Measurements from ENCODE around the gene NPAS2. TPM values are rescaled to one million over a fixed set of nuclear protein-coding genes. Genes with fewer than 3 reads are reported as not detected.

NPAS2 gene
- total and polyA plus RNA-seq, 12 donors, result 4.7 to 51.3 (median 17.6) TPM

DNA sequence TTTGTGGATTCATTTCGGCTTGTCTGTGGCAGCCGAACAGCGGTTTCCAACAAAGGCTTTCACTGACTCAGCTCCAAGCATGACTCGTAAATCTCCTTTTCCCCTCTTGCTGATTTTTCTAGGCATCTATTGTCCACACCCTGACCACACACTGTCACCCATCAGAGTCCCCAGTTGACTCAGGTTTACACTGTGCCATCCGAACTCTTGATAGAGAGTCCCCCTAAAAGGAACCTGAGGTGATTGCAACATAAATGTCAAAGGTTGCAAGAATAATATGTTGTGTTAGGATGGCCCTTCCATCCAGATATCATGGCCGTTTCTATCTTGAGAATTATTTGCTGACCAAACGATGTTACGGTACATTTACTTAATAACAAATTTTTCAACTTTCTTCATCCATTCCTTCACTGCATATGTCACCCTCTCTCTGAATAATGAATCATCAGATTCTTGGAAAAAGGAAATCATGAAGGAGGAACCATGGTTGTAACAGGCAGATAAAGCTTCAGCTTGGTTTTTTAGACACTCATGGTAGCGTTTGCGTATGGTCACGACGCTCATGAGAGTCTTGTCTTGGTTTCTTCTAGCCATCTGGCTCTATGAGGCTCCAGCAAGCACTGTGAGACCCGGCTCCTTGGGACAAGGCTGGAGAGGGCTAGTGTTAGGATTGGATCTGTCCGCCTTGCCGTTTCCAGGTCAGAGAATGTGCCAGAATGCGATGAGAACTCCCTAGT, 72.1 kb downstream of the NPAS2 start:
- Histone ChIP-seq H3K27me3 (no peaks in the 10 kb centered on the region), H3K36me3 (replicated peaks in 1 of 2) (no peaks in the 10 kb centered on the region), H3K4me1 (replicated peaks in 1 of 2) (peaks cover 0 to 30% of the 10 kb centered on the region in 2 donors), H3K9me3 (replicated peaks in 1 of 3) (no peaks in the 10 kb centered on the region), H3K4me3 (no peak overlapping the region), H3K27ac (no peak overlapping the region)
- 73 to 81% (median 78%) methylated on average over 16 of the region's 16 CpGs for WGBS, 4 donors
- peak in 1 of 7 donors; percentile 30 for DNase-seq
- TF ChIP-seq, protein P1, sequence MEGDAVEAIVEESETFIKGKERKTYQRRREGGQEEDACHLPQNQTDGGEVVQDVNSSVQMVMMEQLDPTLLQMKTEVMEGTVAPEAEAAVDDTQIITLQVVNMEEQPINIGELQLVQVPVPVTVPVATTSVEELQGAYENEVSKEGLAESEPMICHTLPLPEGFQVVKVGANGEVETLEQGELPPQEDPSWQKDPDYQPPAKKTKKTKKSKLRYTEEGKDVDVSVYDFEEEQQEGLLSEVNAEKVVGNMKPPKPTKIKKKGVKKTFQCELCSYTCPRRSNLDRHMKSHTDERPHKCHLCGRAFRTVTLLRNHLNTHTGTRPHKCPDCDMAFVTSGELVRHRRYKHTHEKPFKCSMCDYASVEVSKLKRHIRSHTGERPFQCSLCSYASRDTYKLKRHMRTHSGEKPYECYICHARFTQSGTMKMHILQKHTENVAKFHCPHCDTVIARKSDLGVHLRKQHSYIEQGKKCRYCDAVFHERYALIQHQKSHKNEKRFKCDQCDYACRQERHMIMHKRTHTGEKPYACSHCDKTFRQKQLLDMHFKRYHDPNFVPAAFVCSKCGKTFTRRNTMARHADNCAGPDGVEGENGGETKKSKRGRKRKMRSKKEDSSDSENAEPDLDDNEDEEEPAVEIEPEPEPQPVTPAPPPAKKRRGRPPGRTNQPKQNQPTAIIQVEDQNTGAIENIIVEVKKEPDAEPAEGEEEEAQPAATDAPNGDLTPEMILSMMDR (IDR thresholded peaks at IDR 0.05), result no peak
- TF ChIP-seq POLR2A (IDR thresholded peaks at IDR 0.05), result no peak
- intact Hi-C loops (cut with DNase I), result loop anchor here in 1 of 2 donors (10.0 kb wide), 1 partner anchor 83 kb away; no protein-coding TSS in a partner anchor

DNA sequence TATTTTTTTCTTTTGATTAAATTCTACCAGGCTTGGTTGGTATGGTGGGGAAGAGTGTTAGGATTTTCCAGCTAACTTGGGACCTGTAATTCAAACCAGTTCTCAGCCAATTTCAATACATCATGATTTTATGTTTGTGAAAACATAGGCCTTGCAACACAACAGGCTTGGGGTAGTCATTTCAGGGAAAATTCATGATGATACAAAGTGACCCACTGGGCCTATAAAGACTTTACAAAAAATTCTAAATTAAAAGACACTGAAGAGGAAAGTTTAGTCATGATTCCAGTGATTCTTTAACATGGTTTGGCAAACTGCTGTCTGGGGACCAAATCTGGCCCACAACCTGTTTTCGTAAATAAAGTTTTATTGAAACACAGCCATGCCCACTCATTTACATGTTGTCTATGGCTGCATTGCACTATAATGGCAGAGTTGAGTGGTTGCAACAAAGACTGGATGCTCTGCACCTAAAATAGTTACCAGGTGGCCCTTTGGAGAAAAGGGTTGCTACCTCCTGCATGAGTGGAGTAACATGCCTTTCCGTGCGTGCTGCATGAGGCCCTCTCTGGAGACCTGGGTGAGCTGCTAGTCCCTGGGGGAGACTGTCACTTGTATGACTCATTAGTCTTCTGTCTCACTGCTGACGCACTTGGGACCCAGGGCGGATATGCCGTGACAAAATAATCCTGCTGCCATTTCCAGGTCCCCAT, 73.6 kb downstream of the NPAS2 start:
- no peak for TF ChIP-seq POLR2A (IDR thresholded peaks at IDR 0.05)
- TF ChIP-seq, protein P1 (IDR thresholded peaks at IDR 0.05), result no peak
- Histone ChIP-seq H3K4me1 (replicated peaks in 1 of 2) (peaks cover 0 to 30% of the 10 kb centered on the region in 2 donors), H3K27me3 (no peaks in the 10 kb centered on the region), H3K27ac (peak overlapping the region in 1 of 5 donors; percentile 41), H3K36me3 (replicated peaks in 1 of 2) (no peaks in the 10 kb centered on the region), H3K4me3 (no peak overlapping the region), H3K9me3 (replicated peaks in 1 of 3) (no peaks in the 10 kb centered on the region)
- DNase-seq, result peak; percentile 40 to 68 (median 46)
- intact Hi-C loops (cut with DNase I), result loop anchor here in 1 of 2 donors (10.0 kb wide), 1 partner anchor 81 kb away; no protein-coding TSS in a partner anchor
- WGBS, 4 donors, result 57 to 100% (median 69%) methylated on average over 1 to 6 of the region's 6 CpGs

DNA sequence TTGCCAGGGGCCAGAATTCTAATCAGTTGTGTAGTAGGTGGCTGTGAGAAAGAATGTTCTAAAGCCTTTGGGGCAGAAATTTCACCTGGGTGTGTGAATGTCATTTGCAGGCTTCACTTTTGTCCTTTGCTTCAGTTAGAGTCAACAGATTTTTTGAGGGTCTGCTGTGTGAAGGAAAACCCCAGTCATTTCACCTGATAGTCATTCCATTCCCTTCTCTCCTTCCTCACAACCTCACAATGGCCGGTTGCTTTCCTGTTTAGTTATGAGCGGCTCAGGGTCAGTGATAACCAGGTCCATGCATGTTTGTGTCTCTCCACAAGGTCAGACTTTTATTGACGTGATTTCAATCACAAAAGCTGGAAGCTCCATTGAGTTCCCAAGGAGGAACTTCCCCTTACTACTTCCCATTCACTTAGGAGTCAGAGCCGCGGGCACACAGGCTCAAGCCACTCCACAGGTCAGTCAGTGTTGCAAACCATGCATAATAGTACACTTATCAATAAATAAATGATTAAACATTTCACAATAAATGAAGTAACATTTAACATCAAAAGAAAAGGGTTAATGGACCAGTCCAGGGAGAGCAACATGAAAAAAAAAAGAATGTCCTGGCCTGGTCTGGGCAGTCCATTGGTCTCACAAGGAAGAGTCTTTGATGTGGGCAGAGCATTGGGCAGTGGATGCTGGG, 74.3 kb downstream of the NPAS2 start:
- Histone ChIP-seq H3K4me3 (no peak overlapping the region), H3K36me3 (replicated peaks in 1 of 2) (no peaks in the 10 kb centered on the region), H3K27me3 (no peaks in the 10 kb centered on the region), H3K27ac (peak overlapping the region in 1 of 5 donors; percentile 41), H3K4me1 (replicated peaks in 1 of 2) (peaks cover 0 to 30% of the 10 kb centered on the region in 2 donors), H3K9me3 (replicated peaks in 1 of 3) (no peaks in the 10 kb centered on the region)
- TF ChIP-seq POLR2A (IDR thresholded peaks at IDR 0.05), result no peak
- intact Hi-C loops (cut with DNase I), result loop anchor here in 1 of 2 donors (10.0 kb wide), 1 partner anchor 81 kb away; no protein-coding TSS in a partner anchor
- DNase-seq, result no peak
- WGBS, 4 donors, result 40 to 56% (median 46%) methylated on average over 5 of the region's 5 CpGs

DNA sequence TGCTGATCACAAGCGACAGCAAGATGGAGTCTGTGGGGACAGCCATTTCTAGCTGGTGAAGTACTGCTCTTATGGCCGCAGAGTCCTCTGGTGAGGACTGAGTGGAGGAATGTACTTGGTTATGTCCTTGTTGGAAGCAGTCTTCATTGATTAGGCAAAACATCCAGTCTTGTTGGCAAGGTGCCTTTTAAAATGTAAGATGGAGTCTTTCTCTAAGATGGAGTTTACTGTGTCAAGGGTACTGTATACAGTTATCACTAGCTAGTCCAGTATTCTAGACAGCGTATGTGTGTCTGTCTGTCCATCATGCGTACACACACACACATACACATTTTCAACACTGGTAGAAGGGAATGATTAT, 74.8 kb downstream of the NPAS2 start:
- Histone ChIP-seq H3K36me3 (replicated peaks in 1 of 2) (no peaks in the 10 kb centered on the region), H3K4me1 (replicated peaks in 1 of 2) (peaks cover 0 to 30% of the 10 kb centered on the region in 2 donors), H3K27ac (no peak overlapping the region), H3K27me3 (no peaks in the 10 kb centered on the region), H3K4me3 (no peak overlapping the region), H3K9me3 (replicated peaks in 1 of 3) (no peaks in the 10 kb centered on the region)
- intact Hi-C loops (cut with DNase I), result loop anchor here in 1 of 2 donors (10.0 kb wide), 1 partner anchor 80 kb away; no protein-coding TSS in a partner anchor
- TF ChIP-seq POLR2A (IDR thresholded peaks at IDR 0.05), result no peak
- TF ChIP-seq, protein P1 (IDR thresholded peaks at IDR 0.05), result no peak
- no peak for DNase-seq
- 94 to 97% (median 96%) methylated on average over 4 of the region's 4 CpGs for WGBS, 4 donors

Data from adrenal gland (tissue), 12 donors.